Body of pancreas (tissue), 4 donors: Measurements from ENCODE around the gene CD40. TPM values are rescaled to one million over a fixed set of nuclear protein-coding genes. Genes with fewer than 3 reads are reported as not detected.

Source experiments
- ATAC-seq: fragments of 150-250 bp; one replicate; pipeline ENCODE4 v1.9.1; 2016
- DNase-seq, 4 donors: peaks; one replicate each; pipeline ENCODE4 v3.0.0-alpha.2; 2019
- H3K27ac ChIP-seq, 4 donors: fragments of 200-600 bp; sonication (generic); 1 replicate in 3 of 4; 2 replicates in 1 of 4; pipeline versions ENCODE4 v1.5.1 to v1.6.1; 2016 to 2019; ENCODE audit warnings: mild to moderate bottlenecking in 1 of 4, mixed read lengths in 1 of 4, moderate library complexity in 1 of 4
- H3K27me3 ChIP-seq, 2 donors: fragments of 200-600 bp; sonication (generic); one replicate each; pipeline ENCODE4 v1.6.0; 2016; ENCODE audit warnings: mild to moderate bottlenecking in 1 of 2
- H3K36me3 ChIP-seq, 2 donors: fragments of 200-600 bp; sonication (generic); replicated peaks in 1 of 2; 2 replicates each; pipeline ENCODE4 v1.5.1; 2016; ENCODE audit warnings: low read depth in 2 of 2; ENCODE audit not compliant: insufficient read depth in 1 of 2
- H3K4me1 ChIP-seq: fragments of 200-600 bp; sonication (generic); one replicate; pipeline ENCODE4 v1.6.0; 2016
- H3K4me3 ChIP-seq, 2 donors: fragments of 200-600 bp; sonication (generic); 1 replicate in 1 of 2; 2 replicates in 1 of 2; pipeline ENCODE4 v1.5.1; 2016 to 2019
- H3K9me3 ChIP-seq, 3 donors: fragments of 200-600 bp; sonication (generic); 1 replicate in 2 of 3; 2 replicates in 1 of 3; pipeline ENCODE4 v1.5.1; 2016
- CTCF ChIP-seq, 7 experiments: fragments of 450-650 bp in 4 of 7; fragments of 200-600 bp in 3 of 7; sonication (generic) in 3 of 7; IDR thresholded peaks; one replicate each; pipeline ENCODE4 v1.5.1; 2016 to 2019; ENCODE audit warnings: antibody characterized with exemption in 7 of 7
- POLR2A ChIP-seq, 3 donors: fragments of 450-650 bp; IDR thresholded peaks; one replicate each; pipeline ENCODE4 v1.6.1; 2016; ENCODE audit warnings: antibody characterized with exemption in 3 of 3, mild to moderate bottlenecking in 2 of 3
- WGBS, 2 donors: methylation state at CpG; one replicate each; pipeline ENCODE4 v1.1.5; 2017; 5-methylcytosine and 5-hydroxymethylcytosine counted together
- intact Hi-C: fragments of 100-400 bp; cut with DNase I; formaldehyde crosslinking; loops from one replicate; pipeline ENCODE4 v1.15.1; 2023
- total RNA-seq, 2 donors: library from RNA; depleted of rRNA; stranded (reverse); fragments of >200 nt; gene quantifications; one replicate each; pipeline ENCODE4 v1.1.0, GENCODE V29; 2016

CD40 gene
- total RNA-seq, 2 donors from 2014 or later: 8.9 to 14.5 TPM

GRCh38 chr20:46074006-46074405 lies 44.1 kb upstream of the CD40 start:
- no peak for TF ChIP-seq CTCF (IDR thresholded peaks at IDR 0.05)
- H3K27me3 ChIP-seq: no peaks in the 10 kb centered on the region
- WGBS, 2 donors: 72 to 91% methylated on average over 3 of the region's 3 CpGs
- no peak overlapping the region for H3K27ac ChIP-seq
- H3K36me3 ChIP-seq: peaks cover 4 to 13% of the 10 kb centered on the region in 2 donors
- H3K4me3 ChIP-seq: no peak overlapping the region
- no peaks in the 10 kb centered on the region for H3K4me1 ChIP-seq
- ATAC-seq: no peak
- no peak for DNase-seq
- intact Hi-C loops: no loop called here
- H3K9me3 ChIP-seq: no peaks in the 10 kb centered on the region

- 86 to 87% methylated on average over 7 of the region's 7 CpGs for WGBS, 2 donors
- H3K36me3 ChIP-seq: peaks cover 0 to 13% of the 10 kb centered on the region in 2 donors
- H3K4me3 ChIP-seq: no peak overlapping the region
- ATAC-seq (no peak), DNase-seq (no peak)
- H3K27ac ChIP-seq: no peak overlapping the region
- H3K9me3 ChIP-seq: no peaks in the 10 kb centered on the region
- no peaks in the 10 kb centered on the region for H3K27me3 ChIP-seq
- TF ChIP-seq POLR2A (IDR thresholded peaks at IDR 0.05): no peak
- peaks cover 5% of the 10 kb centered on the region for H3K4me1 ChIP-seq
- intact Hi-C loops: no loop called here
Measured at GRCh38 chr20:46076806-46077205, 41.3 kb upstream of the CD40 start.

GRCh38 chr20:46077642-46078305 lies 40.3 kb upstream of the CD40 start:
- DNase-seq: no peak
- H3K36me3 ChIP-seq: peaks cover 0 to 13% of the 10 kb centered on the region in 2 donors
- H3K9me3 ChIP-seq: no peaks in the 10 kb centered on the region
- TF ChIP-seq CTCF (IDR thresholded peaks at IDR 0.05) (no peak), POLR2A (IDR thresholded peaks at IDR 0.05) (no peak)
- no peak overlapping the region for H3K4me3 ChIP-seq
- no peak overlapping the region for H3K27ac ChIP-seq
- H3K27me3 ChIP-seq: no peaks in the 10 kb centered on the region
- intact Hi-C loops: no loop called here
- no peak for ATAC-seq
- H3K4me1 ChIP-seq: peaks cover 8% of the 10 kb centered on the region
- WGBS, 2 donors: 79 to 80% methylated on average over 8 of the region's 8 CpGs

- no peaks in the 10 kb centered on the region for H3K9me3 ChIP-seq
- WGBS, 2 donors: 84 to 91% methylated on average over 4 to 7 of the region's 7 CpGs
- no peak overlapping the region for H3K4me3 ChIP-seq
- H3K4me1 ChIP-seq: peaks cover 18% of the 10 kb centered on the region
- DNase-seq (no peak), ATAC-seq (no peak)
- intact Hi-C loops: no loop called here
- H3K27me3 ChIP-seq: no peaks in the 10 kb centered on the region
- H3K27ac ChIP-seq: no peak overlapping the region
- TF ChIP-seq POLR2A (IDR thresholded peaks at IDR 0.05) (no peak), CTCF (IDR thresholded peaks at IDR 0.05) (no peak)
- H3K36me3 ChIP-seq: peaks cover 0 to 13% of the 10 kb centered on the region in 2 donors
Measured at GRCh38 chr20:46078954-46079353, 39.2 kb upstream of the CD40 start.

- DNase-seq (no peak), ATAC-seq (no peak)
- WGBS, 2 donors: 64 to 88% methylated on average over 1 of the region's 1 CpG
- H3K9me3 ChIP-seq: no peaks in the 10 kb centered on the region
- no peak overlapping the region for H3K4me3 ChIP-seq
- no peak for TF ChIP-seq POLR2A (IDR thresholded peaks at IDR 0.05)
- TF ChIP-seq CTCF (IDR thresholded peaks at IDR 0.05): no peak
- no peak overlapping the region for H3K27ac ChIP-seq
- intact Hi-C loops: no loop called here
- H3K4me1 ChIP-seq: peaks cover 39% of the 10 kb centered on the region
- no peaks in the 10 kb centered on the region for H3K27me3 ChIP-seq
- H3K36me3 ChIP-seq: peaks cover 0 to 7% of the 10 kb centered on the region in 2 donors
Measured at GRCh38 chr20:46081074-46081473, 37.0 kb upstream of the CD40 start.
